ENCODE data around the gene CRK.

CRK gene

DNA sequence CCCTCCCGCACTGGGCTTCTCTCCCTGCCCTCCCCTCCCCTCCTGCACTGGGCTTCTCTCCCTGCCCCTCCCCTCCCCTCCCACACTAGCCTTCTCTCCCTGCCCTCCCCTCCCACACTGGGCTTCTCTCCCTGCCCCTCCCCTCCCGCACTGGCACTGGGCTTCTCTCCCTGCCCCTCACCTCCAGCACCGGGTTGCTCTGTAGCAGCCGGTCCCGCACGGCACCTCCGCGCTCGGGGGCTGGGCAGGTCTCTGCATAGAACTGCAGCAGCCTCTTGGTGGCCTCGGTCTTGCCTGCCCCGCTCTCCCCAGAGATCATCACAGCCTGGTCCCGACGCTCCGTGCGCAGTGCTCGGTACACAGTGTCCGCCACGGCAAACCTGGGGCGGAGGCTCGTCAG, 26.6 kb upstream of the CRK start:
- H3K9me3 ChIP-seq (ENCODE audit: insufficient read depth, low read depth, low read length) = no peaks in the 10 kb centered on the region
- H4K20me1 ChIP-seq (ENCODE audit: insufficient read depth, low read length, poor library complexity, severe bottlenecking) = no peaks in the 10 kb centered on the region
- peaks cover 7% of the 10 kb centered on the region for H3K27me3 ChIP-seq (ENCODE audit: insufficient read depth, low read length, poor library complexity, severe bottlenecking)
- H3K79me2 ChIP-seq (ENCODE audit: insufficient read depth, low read length) = no peaks in the 10 kb centered on the region
- H3K9me2 ChIP-seq (replicated peaks; ENCODE audit: low read depth, low read length) = no peaks in the 10 kb centered on the region
- H2AFZ ChIP-seq (ENCODE audit: low read length) = no peak overlapping the region
- H3K36me3 ChIP-seq (ENCODE audit: insufficient read depth, low read length) = no peaks in the 10 kb centered on the region
- H3K4me2 ChIP-seq (ENCODE audit: low read depth, low read length, poor library complexity, severe bottlenecking) = no peak overlapping the region
- H3K4me3 ChIP-seq (ENCODE audit: low read length, poor library complexity, severe bottlenecking) = no peak overlapping the region
- H3K4me1 ChIP-seq (ENCODE audit: insufficient read depth, low read length, poor library complexity, severe bottlenecking) = peaks cover 20% of the 10 kb centered on the region
- H3F3A ChIP-seq (ENCODE audit: low read depth) = no peaks in the 10 kb centered on the region
- H3K9ac ChIP-seq (ENCODE audit: low read depth, low read length, poor library complexity, severe bottlenecking) = no peak overlapping the region
- no peak for TF ChIP-seq EZH2phosphoT487 (IDR thresholded peaks at IDR 0.05; ENCODE audit: borderline replicate concordance)
- TF ChIP-seq, protein P1, sequence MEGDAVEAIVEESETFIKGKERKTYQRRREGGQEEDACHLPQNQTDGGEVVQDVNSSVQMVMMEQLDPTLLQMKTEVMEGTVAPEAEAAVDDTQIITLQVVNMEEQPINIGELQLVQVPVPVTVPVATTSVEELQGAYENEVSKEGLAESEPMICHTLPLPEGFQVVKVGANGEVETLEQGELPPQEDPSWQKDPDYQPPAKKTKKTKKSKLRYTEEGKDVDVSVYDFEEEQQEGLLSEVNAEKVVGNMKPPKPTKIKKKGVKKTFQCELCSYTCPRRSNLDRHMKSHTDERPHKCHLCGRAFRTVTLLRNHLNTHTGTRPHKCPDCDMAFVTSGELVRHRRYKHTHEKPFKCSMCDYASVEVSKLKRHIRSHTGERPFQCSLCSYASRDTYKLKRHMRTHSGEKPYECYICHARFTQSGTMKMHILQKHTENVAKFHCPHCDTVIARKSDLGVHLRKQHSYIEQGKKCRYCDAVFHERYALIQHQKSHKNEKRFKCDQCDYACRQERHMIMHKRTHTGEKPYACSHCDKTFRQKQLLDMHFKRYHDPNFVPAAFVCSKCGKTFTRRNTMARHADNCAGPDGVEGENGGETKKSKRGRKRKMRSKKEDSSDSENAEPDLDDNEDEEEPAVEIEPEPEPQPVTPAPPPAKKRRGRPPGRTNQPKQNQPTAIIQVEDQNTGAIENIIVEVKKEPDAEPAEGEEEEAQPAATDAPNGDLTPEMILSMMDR (conservative IDR thresholded peaks at IDR 0.05; ENCODE audit: low read length) = no peak

DNA sequence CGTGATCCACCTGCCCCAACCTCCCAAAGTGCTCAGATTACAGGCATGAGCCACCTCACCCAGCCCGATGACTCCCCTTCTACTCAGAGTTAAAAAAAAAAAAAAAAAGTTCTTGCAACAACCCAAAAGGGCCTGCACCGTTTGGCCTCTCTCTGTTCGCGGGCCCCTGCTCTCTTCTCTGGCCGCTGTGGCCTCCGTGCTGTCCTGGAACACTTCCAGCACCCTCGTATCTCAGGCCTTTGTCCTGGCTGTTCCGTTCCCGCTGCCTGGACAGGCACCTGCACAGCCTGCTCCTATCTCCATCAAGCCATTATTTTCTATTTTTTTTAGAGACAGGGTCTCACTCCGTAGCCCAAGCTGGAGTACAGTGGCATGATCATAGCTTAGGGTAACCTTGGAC, 25.7 kb upstream of the CRK start:
- Histone ChIP-seq H3K36me3 (ENCODE audit: insufficient read depth, low read length) (no peaks in the 10 kb centered on the region), H3F3A (ENCODE audit: low read depth) (no peaks in the 10 kb centered on the region)

DNA sequence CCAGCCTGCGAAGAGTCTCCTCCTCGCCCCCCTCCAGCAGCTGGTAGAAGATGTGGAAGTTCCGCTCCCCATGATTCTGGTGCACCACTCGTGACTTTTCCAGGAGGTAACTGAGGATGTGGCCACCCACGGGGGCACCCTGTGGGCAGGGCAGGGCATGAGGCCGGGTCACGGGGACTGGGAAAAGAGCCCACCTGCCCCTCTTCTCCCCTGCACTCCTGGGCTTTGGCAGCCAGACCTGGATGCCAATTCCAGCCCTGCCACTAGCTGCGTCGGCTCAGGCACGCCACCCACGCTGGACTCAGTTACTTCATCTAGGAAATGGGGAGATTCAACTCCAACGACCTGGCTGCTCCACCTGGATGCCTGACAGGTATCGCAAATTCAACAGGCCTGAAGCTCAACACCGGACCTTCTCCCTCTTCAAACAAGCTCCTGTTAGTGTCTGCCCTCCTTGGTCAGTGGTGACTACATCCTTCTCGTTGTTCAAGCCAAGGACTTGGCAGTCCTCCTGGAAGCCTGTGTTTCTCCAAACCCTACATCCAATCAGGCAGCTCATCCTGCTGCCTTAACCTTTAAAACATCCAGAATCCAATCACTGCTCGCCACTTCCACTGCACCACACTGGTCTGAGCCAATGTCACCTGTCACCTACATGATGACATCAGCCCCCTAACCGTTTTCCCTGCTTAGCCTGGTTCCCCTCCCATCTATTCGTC, 24.9 kb upstream of the CRK start:
- Histone ChIP-seq H3K36me3 (ENCODE audit: insufficient read depth, low read length) (no peaks in the 10 kb centered on the region), H4K20me1 (ENCODE audit: insufficient read depth, low read length, poor library complexity, severe bottlenecking) (no peaks in the 10 kb centered on the region), H3K4me3 (ENCODE audit: low read length, poor library complexity, severe bottlenecking) (no peak overlapping the region)

More for the DNA sequence above, 25.7 kb upstream of the CRK start:
- Histone ChIP-seq H4K20me1 (ENCODE audit: insufficient read depth, low read length, poor library complexity, severe bottlenecking) (no peaks in the 10 kb centered on the region), H2AFZ (ENCODE audit: low read length) (no peak overlapping the region), H3K79me2 (ENCODE audit: insufficient read depth, low read length) (no peaks in the 10 kb centered on the region), H3K9ac (ENCODE audit: low read depth, low read length, poor library complexity, severe bottlenecking) (no peak overlapping the region), H3K9me3 (ENCODE audit: insufficient read depth, low read depth, low read length) (no peaks in the 10 kb centered on the region), H3K9me2 (replicated peaks; ENCODE audit: low read depth, low read length) (no peaks in the 10 kb centered on the region), H3K4me2 (ENCODE audit: low read depth, low read length, poor library complexity, severe bottlenecking) (no peak overlapping the region), H3K27me3 (ENCODE audit: insufficient read depth, low read length, poor library complexity, severe bottlenecking) (no peaks in the 10 kb centered on the region), H3K4me1 (ENCODE audit: insufficient read depth, low read length, poor library complexity, severe bottlenecking) (peaks cover 10% of the 10 kb centered on the region), H3K4me3 (ENCODE audit: low read length, poor library complexity, severe bottlenecking) (no peak overlapping the region)
- TF ChIP-seq EZH2phosphoT487 (IDR thresholded peaks at IDR 0.05; ENCODE audit: borderline replicate concordance) = no peak
- TF ChIP-seq, protein P1 (conservative IDR thresholded peaks at IDR 0.05; ENCODE audit: low read length) = no peak

More for the DNA sequence above, 24.9 kb upstream of the CRK start:
- no peaks in the 10 kb centered on the region for H3K9me3 ChIP-seq (ENCODE audit: insufficient read depth, low read depth, low read length)
- no peak for TF ChIP-seq EZH2phosphoT487 (IDR thresholded peaks at IDR 0.05; ENCODE audit: borderline replicate concordance)
- TF ChIP-seq, protein P1 (conservative IDR thresholded peaks at IDR 0.05; ENCODE audit: low read length) = no peak
- no peak overlapping the region for H3K9ac ChIP-seq (ENCODE audit: low read depth, low read length, poor library complexity, severe bottlenecking)
- H3F3A ChIP-seq (ENCODE audit: low read depth) = no peaks in the 10 kb centered on the region
- no peak overlapping the region for H3K4me2 ChIP-seq (ENCODE audit: low read depth, low read length, poor library complexity, severe bottlenecking)
- no peaks in the 10 kb centered on the region for H3K27me3 ChIP-seq (ENCODE audit: insufficient read depth, low read length, poor library complexity, severe bottlenecking)
- H3K79me2 ChIP-seq (ENCODE audit: insufficient read depth, low read length) = no peaks in the 10 kb centered on the region
- peaks cover 6% of the 10 kb centered on the region for H3K4me1 ChIP-seq (ENCODE audit: insufficient read depth, low read length, poor library complexity, severe bottlenecking)
- no peaks in the 10 kb centered on the region for H3K9me2 ChIP-seq (replicated peaks; ENCODE audit: low read depth, low read length)
- H2AFZ ChIP-seq (ENCODE audit: low read length) = no peak overlapping the region

Data from Loucy (cell line).